OCI-LY3 (cell line): Measurements from ENCODE around the gene SPX.

Experiments
- H2AFZ ChIP-seq: fragments of 200-600, 300-600 bp; shearing (Covaris generic); 2 replicates; pipeline ENCODE4 v1.6.0; 2014; ENCODE audit warnings: antibody characterized with exemption, low read depth, low read length
- H3K27ac ChIP-seq: fragments of 200-600, 300-600 bp; sonication (generic); 2 replicates; pipeline ENCODE4 v1.5.1; 2014; ENCODE audit warnings: mild to moderate bottlenecking, low read length, moderate library complexity, mixed read lengths
- H3K27me3 ChIP-seq: fragments of 200-600, 300-600 bp; sonication (generic); 2 replicates; pipeline ENCODE4 v1.6.1; 2014; ENCODE audit warnings: low read depth, low read length, mixed read lengths
- H3K36me3 ChIP-seq: fragments of 200-600, 300-600 bp; sonication (generic); replicated peaks from 2 replicates; pipeline ENCODE3; 2014; ENCODE audit warnings: low read depth, low read length, mixed read lengths
- H3K4me1 ChIP-seq: fragments of 300-600, 200-600 bp; sonication (generic); 2 replicates; pipeline ENCODE4 v1.6.1; 2014; ENCODE audit warnings: low read length, mixed read lengths
- H3K4me2 ChIP-seq: fragments of 200-600, 300-600 bp; sonication (generic); 2 replicates; pipeline ENCODE4 v1.6.1; 2014; ENCODE audit warnings: low read length, mixed read lengths
- H3K4me3 ChIP-seq: fragments of 300-600, 200-600 bp; sonication (generic); 2 replicates; pipeline ENCODE4 v1.5.1; 2014; ENCODE audit warnings: antibody characterized with exemption, mild to moderate bottlenecking, low read length, moderate library complexity
- H3K79me2 ChIP-seq: fragments of 300-600, 200-600 bp; shearing (Covaris generic); 2 replicates; pipeline ENCODE4 v1.6.1; 2014; ENCODE audit warnings: mild to moderate bottlenecking, low read length, mixed read lengths
- H3K9ac ChIP-seq: fragments of 300-600, 200-600 bp; shearing (Covaris generic); 2 replicates; pipeline ENCODE4 v1.6.0; 2014; ENCODE audit warnings: mild to moderate bottlenecking, low read length, moderate library complexity
- H3K9me3 ChIP-seq: fragments of 200-600, 300-600 bp; shearing (Covaris generic); 2 replicates; pipeline ENCODE4 v1.6.1; 2014; ENCODE audit warnings: low read length, mixed read lengths; ENCODE audit not compliant: insufficient read depth
- H4K20me1 ChIP-seq: fragments of 200-600, 300-600 bp; sonication (generic); 2 replicates; pipeline ENCODE4 v1.6.1; 2016; ENCODE audit warnings: low read length, mixed read lengths; ENCODE audit not compliant: insufficient read depth
- EZH2phosphoT487 ChIP-seq: fragments of 200-600 bp; shearing (Covaris generic); IDR thresholded peaks from 2 replicates; pipeline ENCODE4 v1.6.1; 2018; ENCODE audit warnings: antibody characterized with exemption, mixed run types, low read depth
- TF ChIP-seq, protein P1 (sequence below): fragments of 200-600, 300-600 bp; sonication (generic); IDR thresholded peaks from 2 replicates; pipeline ENCODE4 v1.5.1; 2014; ENCODE audit warnings: antibody characterized with exemption, low read length, low read depth

SPX gene, protein sequence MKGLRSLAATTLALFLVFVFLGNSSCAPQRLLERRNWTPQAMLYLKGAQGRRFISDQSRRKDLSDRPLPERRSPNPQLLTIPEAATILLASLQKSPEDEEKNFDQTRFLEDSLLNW

DNA sequence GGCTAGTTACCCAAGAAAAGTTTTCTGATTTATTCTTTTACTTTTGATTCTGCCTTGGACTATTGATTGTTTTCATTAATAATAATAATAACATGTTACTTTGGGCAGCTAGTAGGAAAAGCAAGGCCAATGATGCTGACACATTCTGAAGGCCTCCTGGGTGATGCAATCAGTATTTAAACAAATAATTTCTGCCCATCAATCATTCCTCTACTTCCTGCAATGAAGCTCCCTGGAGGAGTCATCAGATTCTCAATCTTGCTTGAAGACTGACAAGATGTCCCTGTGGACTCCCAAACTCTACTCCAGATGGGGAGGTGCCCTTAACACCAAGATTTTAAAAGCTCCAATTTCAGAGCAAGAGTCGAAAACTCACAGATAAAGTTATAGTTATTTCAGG lies at the start of gene SPX:
TSS of gene SPX (plus strand) at position 244 of the 400 bp plus-strand sequence. CDS start 177 bp downstream, outside the sequence.
- no peak within 1 kb of the TSS for H3K9ac ChIP-seq
- H3K27me3 ChIP-seq: peaks cover 16% of the 10 kb centered on the region
- no peaks in the 10 kb centered on the region for H3K9me3 ChIP-seq
- H3K27ac ChIP-seq: no peak within 1 kb of the TSS
- H3K4me2 ChIP-seq: peak within 1 kb of the TSS; percentile 86; the same call in 1 of the 2 replicates
- H3K4me1 ChIP-seq: peaks cover 6% of the 10 kb centered on the region; the same call in 1 of the 2 replicates
- peak within 1 kb of the TSS; percentile 87; the same call in 1 of the 2 replicates for H3K4me3 ChIP-seq
- H4K20me1 ChIP-seq: no peaks in the 10 kb centered on the region
- H3K36me3 ChIP-seq: no peaks in the 10 kb centered on the region
- H3K79me2 ChIP-seq: no peaks in the 10 kb centered on the region
- H2AFZ ChIP-seq: peak within 1 kb of the TSS; percentile 71
- no peak for TF ChIP-seq EZH2phosphoT487
- TF ChIP-seq, protein P1, sequence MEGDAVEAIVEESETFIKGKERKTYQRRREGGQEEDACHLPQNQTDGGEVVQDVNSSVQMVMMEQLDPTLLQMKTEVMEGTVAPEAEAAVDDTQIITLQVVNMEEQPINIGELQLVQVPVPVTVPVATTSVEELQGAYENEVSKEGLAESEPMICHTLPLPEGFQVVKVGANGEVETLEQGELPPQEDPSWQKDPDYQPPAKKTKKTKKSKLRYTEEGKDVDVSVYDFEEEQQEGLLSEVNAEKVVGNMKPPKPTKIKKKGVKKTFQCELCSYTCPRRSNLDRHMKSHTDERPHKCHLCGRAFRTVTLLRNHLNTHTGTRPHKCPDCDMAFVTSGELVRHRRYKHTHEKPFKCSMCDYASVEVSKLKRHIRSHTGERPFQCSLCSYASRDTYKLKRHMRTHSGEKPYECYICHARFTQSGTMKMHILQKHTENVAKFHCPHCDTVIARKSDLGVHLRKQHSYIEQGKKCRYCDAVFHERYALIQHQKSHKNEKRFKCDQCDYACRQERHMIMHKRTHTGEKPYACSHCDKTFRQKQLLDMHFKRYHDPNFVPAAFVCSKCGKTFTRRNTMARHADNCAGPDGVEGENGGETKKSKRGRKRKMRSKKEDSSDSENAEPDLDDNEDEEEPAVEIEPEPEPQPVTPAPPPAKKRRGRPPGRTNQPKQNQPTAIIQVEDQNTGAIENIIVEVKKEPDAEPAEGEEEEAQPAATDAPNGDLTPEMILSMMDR: no peak

DNA sequence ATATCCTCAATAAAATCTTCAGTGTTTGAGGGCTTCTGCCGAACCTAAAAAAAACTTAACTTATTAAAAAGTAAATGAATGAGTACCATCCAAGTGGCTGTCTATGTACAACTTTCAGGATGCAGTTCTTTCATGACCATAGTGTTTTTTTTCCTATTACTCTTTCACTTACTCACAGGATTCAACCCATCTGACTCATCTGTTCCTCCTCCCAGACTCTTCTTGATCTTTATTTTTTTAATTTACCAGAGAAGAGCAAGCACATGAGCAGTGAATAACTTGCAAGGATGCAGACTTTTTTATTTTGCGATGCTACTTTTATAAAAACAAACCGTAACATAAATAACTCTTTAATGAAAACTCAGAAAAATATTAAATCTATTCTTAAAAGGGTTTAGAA lies 49.1 kb upstream of the SPX start:
- Histone ChIP-seq H3K9me3 (no peaks in the 10 kb centered on the region), H3K79me2 (no peaks in the 10 kb centered on the region), H4K20me1 (no peaks in the 10 kb centered on the region), H3K27me3 (no peaks in the 10 kb centered on the region), H2AFZ (no peak overlapping the region), H3K4me2 (no peak overlapping the region), H3K36me3 (peaks cover 47% of the 10 kb centered on the region), H3K27ac (no peak overlapping the region), H3K4me1 (0 out of 2 replicates have a peak, but pooled peaks cover 5% of the 10 kb centered on the region), H3K4me3 (no peak overlapping the region), H3K9ac (no peak overlapping the region)
- TF ChIP-seq, protein P1: no peak
- no peak for TF ChIP-seq EZH2phosphoT487

DNA sequence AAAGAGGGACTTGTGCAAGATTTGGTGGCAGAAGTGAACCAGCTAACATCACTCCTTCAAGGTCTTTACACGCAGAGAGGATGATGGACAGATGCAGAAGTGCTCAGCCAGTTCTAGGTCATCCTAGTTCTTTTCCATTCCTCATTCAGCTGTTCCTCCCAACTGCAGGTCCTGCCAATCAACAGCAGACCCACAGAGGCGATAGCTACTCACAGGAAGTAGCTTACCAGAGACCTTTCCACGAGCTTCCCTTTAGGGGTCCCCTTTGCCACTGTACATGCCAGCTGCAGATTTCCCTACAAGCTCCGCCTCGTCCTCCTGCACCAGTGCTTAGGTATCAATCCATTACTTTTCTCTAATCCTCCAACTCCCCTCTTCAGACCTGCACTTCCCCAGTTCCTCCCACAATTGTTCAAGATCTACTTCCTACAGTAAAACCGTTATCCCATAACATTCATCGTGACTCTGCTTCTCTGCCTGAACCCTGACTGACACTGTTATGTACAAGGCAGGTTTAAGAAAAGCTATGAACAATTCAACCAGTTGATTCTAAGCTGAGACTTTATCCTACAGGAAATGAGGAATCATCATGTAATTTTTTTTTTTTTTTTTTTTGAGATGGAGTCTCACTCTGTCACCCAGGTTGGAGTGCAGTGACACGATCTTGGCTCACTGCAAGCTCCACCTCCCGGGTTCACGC lies 47.2 kb upstream of the SPX start:
- no peak for TF ChIP-seq EZH2phosphoT487
- TF ChIP-seq, protein P1: no peak
- Histone ChIP-seq H3K27me3 (no peaks in the 10 kb centered on the region), H3K4me1 (0 out of 2 replicates have a peak, but pooled peaks cover 5% of the 10 kb centered on the region), H3K4me3 (no peak overlapping the region), H3K27ac (no peak overlapping the region), H4K20me1 (no peaks in the 10 kb centered on the region), H2AFZ (no peak overlapping the region), H3K36me3 (peaks cover 44% of the 10 kb centered on the region), H3K9me3 (no peaks in the 10 kb centered on the region), H3K4me2 (no peak overlapping the region), H3K79me2 (no peaks in the 10 kb centered on the region), H3K9ac (no peak overlapping the region)

DNA sequence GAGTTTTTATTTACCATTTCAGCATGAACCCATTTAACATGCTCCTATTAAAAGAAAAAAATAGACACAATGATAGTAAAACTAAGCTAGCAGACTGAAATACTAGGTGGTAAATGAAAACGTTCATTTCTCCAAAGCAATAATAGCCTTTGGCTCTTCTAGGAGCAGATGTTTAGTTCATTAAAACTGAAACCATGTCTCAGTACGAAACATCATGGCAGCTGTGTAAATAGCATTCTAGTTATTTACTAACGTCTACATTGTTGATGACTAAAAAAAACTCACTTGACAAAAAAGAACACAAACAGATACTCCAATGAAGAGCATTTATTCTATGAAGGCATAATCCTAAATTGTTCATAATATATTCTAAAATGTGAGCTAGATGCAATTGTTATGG lies 42.6 kb upstream of the SPX start:
- no peak overlapping the region for H3K9ac ChIP-seq
- H3K4me1 ChIP-seq: no peaks in the 10 kb centered on the region
- no peaks in the 10 kb centered on the region for H3K27me3 ChIP-seq
- no peak overlapping the region for H3K4me3 ChIP-seq
- H3K4me2 ChIP-seq: no peak overlapping the region
- peaks cover 36% of the 10 kb centered on the region for H3K36me3 ChIP-seq
- H3K79me2 ChIP-seq: no peaks in the 10 kb centered on the region
- H3K27ac ChIP-seq: no peak overlapping the region
- TF ChIP-seq EZH2phosphoT487: no peak
- TF ChIP-seq, protein P1: no peak
- H4K20me1 ChIP-seq: no peaks in the 10 kb centered on the region
- no peaks in the 10 kb centered on the region for H3K9me3 ChIP-seq
- no peak overlapping the region for H2AFZ ChIP-seq
